Fibroblast of lung (primary cell): ENCODE results near the gene TTLL10. TPM values are rescaled to one million over a fixed set of nuclear protein-coding genes. Genes with fewer than 3 reads are reported as not detected.

Source experiments
- DNase-seq, 2 donors: peaks; one replicate each; pipeline versions ENCODE4 v3.0.0 to v3.0.0-alpha.2; 2010; ENCODE audit warnings: low read depth in 2 of 2
- H2AFZ ChIP-seq: 2 replicates; pipeline ENCODE4 v1.5.1; 2012; ENCODE audit warnings: low read length, control low read depth, inconsistent platforms
- H3K27ac ChIP-seq: 2 replicates; pipeline ENCODE4 v1.5.1; 2011; ENCODE audit warnings: low read length, control low read depth; ENCODE audit not compliant: insufficient read depth
- H3K27me3 ChIP-seq: 2 replicates; pipeline ENCODE4 v1.5.1; 2011; ENCODE audit warnings: mild to moderate bottlenecking, low read length; ENCODE audit not compliant: control insufficient read depth, insufficient read depth
- H3K36me3 ChIP-seq: 2 replicates; pipeline ENCODE4 v1.5.1; 2011; ENCODE audit warnings: low read length; ENCODE audit not compliant: control insufficient read depth, insufficient read depth
- H3K4me1 ChIP-seq: 2 replicates; pipeline ENCODE4 v1.5.1; 2011; ENCODE audit warnings: low read length; ENCODE audit not compliant: control insufficient read depth, insufficient read depth; ENCODE audit errors: extremely low read depth
- H3K4me2 ChIP-seq: 2 replicates; pipeline ENCODE4 v1.5.1; 2011; ENCODE audit warnings: low read length, control low read depth; ENCODE audit not compliant: insufficient read depth; ENCODE audit errors: extremely low read depth
- H3K4me3 ChIP-seq, 4 experiments: fragments of 200-600 bp in 1 of 4; sonication (generic) in 1 of 4; replicated peaks in 1 of 4; 2 replicates each; pipeline ENCODE4 v1.5.1; 2011 to 2016; ENCODE audit warnings: low read length in 4 of 4, low read depth in 3 of 4, mild to moderate bottlenecking in 3 of 4, control low read depth in 2 of 4, inconsistent platforms in 1 of 4, mixed read lengths in 1 of 4; ENCODE audit not compliant: insufficient read depth in 1 of 4; ENCODE audit errors: control extremely low read depth in 1 of 4
- H3K79me2 ChIP-seq: 2 replicates; pipeline ENCODE4 v1.5.1; 2012; ENCODE audit warnings: mild to moderate bottlenecking, low read length, inconsistent platforms; ENCODE audit not compliant: control insufficient read depth, insufficient read depth
- H3K9ac ChIP-seq: 2 replicates; pipeline ENCODE4 v1.5.1; 2011; ENCODE audit warnings: mild to moderate bottlenecking, low read length, control low read depth; ENCODE audit not compliant: insufficient read depth
- H3K9me3 ChIP-seq: 2 replicates; pipeline ENCODE4 v1.5.1; 2012; ENCODE audit warnings: low read depth, low read length; ENCODE audit not compliant: control insufficient read depth, insufficient read depth
- H4K20me1 ChIP-seq: 2 replicates; pipeline ENCODE4 v1.5.1; 2011; ENCODE audit warnings: low read length; ENCODE audit not compliant: control insufficient read depth, insufficient read depth; ENCODE audit errors: extremely low read depth
- CTCF ChIP-seq, 2 donors: IDR thresholded peaks in 1 of 2; conservative IDR thresholded peaks in 1 of 2; 1 replicate in 1 of 2; 2 replicates in 1 of 2; pipeline ENCODE4 v1.5.1; 2011 to 2012; ENCODE audit warnings: low read length in 2 of 2, control low read depth in 1 of 2, inconsistent platforms in 1 of 2, low read depth in 1 of 2, mild to moderate bottlenecking in 1 of 2
- EZH2 ChIP-seq: IDR thresholded peaks from 2 replicates; pipeline ENCODE4 v1.5.1; 2012; ENCODE audit warnings: low read length, control low read depth, mild to moderate bottlenecking; ENCODE audit errors: missing control alignments
- polyA plus RNA-seq, 2 donors: library from polyadenylated mRNA; depleted of rRNA in 1 of 2; stranded (reverse) in 1 of 2; unstranded in 1 of 2; fragments of >200 nt; gene quantifications; 2 replicates each; pipeline ENCODE4 v1.2.1, GENCODE V29; 2011 to 2012; ENCODE audit warnings: missing spikeins in 1 of 2
- total RNA-seq: library from RNA; depleted of rRNA; stranded (reverse); fragments of >200 nt; gene quantifications from 2 replicates; pipeline ENCODE4 v1.2.1, GENCODE V29; 2014

Gene TTLL10
- total and polyA plus RNA-seq, 2 donors (not counting 1 experiment from before 2014, with no cell fraction given), result not detected

GRCh38 chr1:1170215-1171091 is 3.2 kb upstream of the TTLL10 start:
- H3K9me3 ChIP-seq, result no peaks in the 10 kb centered on the region
- TF ChIP-seq EZH2 (no peak), CTCF (conservative IDR thresholded peaks at IDR 0.05 in 1 of 2, IDR thresholded peaks at IDR 0.05 in 1 of 2; ENCODE audit: low read depth in 1 of 2, low read length in 2 of 2) (no peak)
- H3K4me1 ChIP-seq, result no peaks in the 10 kb centered on the region
- no peak overlapping the region for H3K27ac ChIP-seq
- H3K27me3 ChIP-seq, result peaks cover 20% of the 10 kb centered on the region
- H4K20me1 ChIP-seq, result no peaks in the 10 kb centered on the region
- H3K9ac ChIP-seq, result no peak overlapping the region
- no peak for DNase-seq
- no peaks in the 10 kb centered on the region for H3K36me3 ChIP-seq
- H3K79me2 ChIP-seq, result no peaks in the 10 kb centered on the region
- H3K4me3 ChIP-seq, result no peak overlapping the region
- H2AFZ ChIP-seq, result no peak overlapping the region
- no peak overlapping the region for H3K4me2 ChIP-seq

DNA sequence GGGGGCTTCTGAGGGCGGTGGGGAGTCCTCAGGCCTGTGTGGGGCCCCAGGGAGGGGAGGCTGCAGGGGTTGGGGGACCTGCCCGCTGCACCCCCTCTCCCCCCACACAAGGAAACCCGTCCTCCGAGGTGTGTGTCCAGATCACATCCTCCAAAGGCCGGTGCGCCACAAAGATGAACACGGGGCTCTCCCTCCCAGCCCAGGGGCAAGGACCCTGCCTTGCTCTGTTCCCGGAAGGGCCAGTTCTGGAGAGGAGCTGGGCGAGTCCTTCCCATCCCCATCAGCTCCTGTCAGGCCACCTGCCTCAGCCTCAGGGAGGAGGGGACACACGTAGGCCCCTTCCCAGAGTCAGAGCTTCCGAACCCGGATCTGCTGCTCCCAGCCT is 2.5 kb upstream of the TTLL10 start:
- H3K9ac ChIP-seq, result no peak overlapping the region
- no peaks in the 10 kb centered on the region for H3K79me2 ChIP-seq
- TF ChIP-seq CTCF (conservative IDR thresholded peaks at IDR 0.05 in 1 of 2, IDR thresholded peaks at IDR 0.05 in 1 of 2; ENCODE audit: low read depth in 1 of 2, low read length in 2 of 2), result no peak
- TF ChIP-seq EZH2, result no peak
- no peaks in the 10 kb centered on the region for H3K4me1 ChIP-seq
- H3K9me3 ChIP-seq, result no peaks in the 10 kb centered on the region
- H3K27me3 ChIP-seq, result peaks cover 21% of the 10 kb centered on the region
- no peak overlapping the region for H3K27ac ChIP-seq
- H3K36me3 ChIP-seq, result no peaks in the 10 kb centered on the region
- no peaks in the 10 kb centered on the region for H4K20me1 ChIP-seq
- no peak overlapping the region for H3K4me2 ChIP-seq
- no peak overlapping the region for H2AFZ ChIP-seq
- H3K4me3 ChIP-seq, result no peak overlapping the region
- DNase-seq, result no peak

DNA sequence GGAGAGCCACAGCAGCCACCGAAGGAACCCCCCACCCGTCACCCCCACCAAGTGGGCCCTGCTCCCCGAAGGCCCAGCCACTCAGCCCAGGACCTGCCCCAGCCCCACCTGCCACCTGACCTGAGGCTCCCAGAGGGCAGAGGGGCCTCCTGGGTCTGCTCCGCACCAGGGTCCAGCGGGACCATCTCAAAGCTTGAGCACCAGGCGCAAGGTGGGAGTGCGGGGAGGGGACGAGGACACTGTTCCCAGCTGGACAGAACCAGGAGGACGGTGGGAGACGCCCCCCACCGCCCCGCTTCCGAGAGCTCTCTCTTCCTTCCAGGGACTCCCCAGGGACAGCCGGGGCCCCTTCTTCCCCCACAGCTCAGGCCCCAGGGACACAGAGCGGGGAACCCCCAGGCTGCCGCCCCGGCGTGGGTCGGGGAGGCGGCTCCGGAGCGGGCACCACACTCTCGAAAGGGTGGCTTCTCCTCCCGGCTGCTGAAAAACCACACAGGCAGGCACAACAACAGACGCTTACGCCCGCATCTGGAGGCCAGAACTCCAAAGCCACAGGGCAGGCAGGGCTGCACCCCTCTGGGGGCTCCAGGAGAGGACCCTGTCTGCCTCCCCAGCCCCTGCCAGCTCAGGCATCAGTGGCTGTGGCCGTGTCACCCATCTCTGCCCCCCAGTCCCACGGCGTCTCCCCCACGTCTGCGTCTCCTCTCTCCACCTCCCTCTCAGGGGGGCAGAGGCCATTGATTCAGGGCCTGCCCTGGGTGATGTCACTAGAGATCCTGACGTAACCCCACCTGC is 1.9 kb upstream of the TTLL10 start:
- Histone ChIP-seq H3K4me2 (no peak overlapping the region), H3K36me3 (no peaks in the 10 kb centered on the region), H2AFZ (no peak overlapping the region), H3K9ac (no peak overlapping the region), H3K4me3 (no peak overlapping the region), H4K20me1 (no peaks in the 10 kb centered on the region), H3K27ac (no peak overlapping the region), H3K4me1 (no peaks in the 10 kb centered on the region), H3K27me3 (peaks cover 21% of the 10 kb centered on the region), H3K9me3 (no peaks in the 10 kb centered on the region), H3K79me2 (no peaks in the 10 kb centered on the region)
- DNase-seq, result no peak
- TF ChIP-seq CTCF (conservative IDR thresholded peaks at IDR 0.05 in 1 of 2, IDR thresholded peaks at IDR 0.05 in 1 of 2; ENCODE audit: low read depth in 1 of 2, low read length in 2 of 2), result no peak
- TF ChIP-seq EZH2, result no peak
